GM21737 (cell line): ENCODE data around the gene RBM19.

ENCODE experiments used
- ATAC-seq: cut with Tn5 transposase; IDR thresholded peaks from one replicate; pipeline ENCODE4 v1.9.1; 2021; ENCODE audit warnings: mild to moderate bottlenecking, moderate library complexity; ENCODE audit not compliant: unreplicated experiment

RBM19 gene

DNA sequence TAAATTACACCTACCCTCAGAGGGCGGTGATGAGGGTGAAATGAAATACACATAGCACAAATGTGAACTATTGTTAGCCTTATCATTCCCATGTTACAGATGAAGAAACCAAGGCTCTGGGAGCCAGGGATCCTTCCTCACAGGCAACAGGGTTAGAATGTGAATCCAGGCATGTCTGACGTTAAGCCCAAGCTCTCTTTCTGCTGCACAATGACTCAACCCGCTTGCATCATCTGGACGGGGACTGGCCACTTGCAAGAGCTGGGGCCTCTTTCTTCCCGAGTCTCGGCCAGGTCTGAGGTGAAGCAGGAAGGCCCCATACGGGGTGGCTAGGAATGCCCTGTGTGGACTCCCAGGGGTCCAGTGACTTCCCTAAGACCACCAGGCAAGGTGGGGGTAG, 105.2 kb downstream of the RBM19 start:
- ATAC-seq: no peak

DNA sequence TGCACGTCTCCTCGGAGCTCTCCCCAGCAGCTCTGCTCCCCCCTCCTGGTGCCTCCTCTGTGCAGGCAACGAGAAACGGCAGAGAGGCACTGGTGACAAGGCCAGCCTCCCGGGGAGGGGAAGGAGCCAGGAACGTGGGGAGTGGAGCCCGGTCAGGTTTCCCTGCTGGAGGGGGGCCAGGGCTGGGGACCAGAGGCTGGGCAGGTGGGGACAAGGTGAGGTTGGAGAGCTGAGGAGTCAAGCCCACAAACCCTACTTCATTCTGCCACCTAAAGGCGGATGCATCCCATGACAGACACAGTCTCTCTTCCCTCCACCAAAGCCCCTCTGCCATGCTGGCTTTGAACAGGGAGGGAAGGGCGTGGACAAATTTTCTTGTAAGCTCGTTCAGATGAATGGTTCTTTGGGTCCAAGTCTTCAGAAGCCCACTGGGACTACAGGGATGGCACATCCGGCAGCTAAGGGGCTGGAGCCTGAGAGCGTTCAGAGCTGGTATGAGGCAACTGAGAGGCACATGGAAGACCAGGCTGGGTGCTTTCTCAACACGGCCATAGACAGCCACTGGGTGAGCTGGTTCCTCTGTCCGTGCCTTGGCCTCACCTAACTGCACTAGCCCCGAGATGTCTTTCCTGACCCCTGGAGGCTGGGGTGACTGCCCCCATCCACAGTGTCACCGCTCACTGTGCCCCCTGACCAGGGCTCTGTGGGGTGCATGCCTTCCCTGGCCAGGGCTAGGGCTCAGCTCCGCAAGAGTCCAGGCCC, 105.9 kb downstream of the RBM19 start:
- no peak for ATAC-seq

DNA sequence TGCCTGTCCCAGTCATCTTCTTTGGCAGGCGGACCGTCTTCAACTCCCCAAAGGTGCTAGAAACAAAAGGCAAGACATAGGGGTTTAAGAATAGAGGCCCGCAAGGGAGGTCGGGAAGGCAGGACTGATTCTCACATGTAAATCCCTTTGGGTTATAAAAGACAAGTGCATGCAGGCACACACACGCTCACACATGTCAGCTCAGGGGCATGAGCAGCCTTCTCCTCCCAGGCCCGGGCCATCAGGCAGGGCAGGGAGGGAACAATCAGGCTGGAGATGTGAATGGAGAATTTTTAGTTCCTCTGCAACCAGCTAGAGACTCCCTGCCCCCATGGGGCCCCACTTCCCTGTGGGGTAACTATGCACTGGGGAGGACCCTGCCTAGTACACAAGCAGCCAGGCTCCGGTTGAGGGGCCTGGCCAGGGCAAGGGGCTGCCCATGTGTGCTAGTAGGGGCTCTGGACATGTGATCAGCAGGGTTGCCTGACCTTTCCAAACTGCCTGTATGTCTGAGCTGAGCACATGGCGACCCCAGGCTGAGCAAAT, 107.2 kb downstream of the RBM19 start:
- no peak for ATAC-seq

DNA sequence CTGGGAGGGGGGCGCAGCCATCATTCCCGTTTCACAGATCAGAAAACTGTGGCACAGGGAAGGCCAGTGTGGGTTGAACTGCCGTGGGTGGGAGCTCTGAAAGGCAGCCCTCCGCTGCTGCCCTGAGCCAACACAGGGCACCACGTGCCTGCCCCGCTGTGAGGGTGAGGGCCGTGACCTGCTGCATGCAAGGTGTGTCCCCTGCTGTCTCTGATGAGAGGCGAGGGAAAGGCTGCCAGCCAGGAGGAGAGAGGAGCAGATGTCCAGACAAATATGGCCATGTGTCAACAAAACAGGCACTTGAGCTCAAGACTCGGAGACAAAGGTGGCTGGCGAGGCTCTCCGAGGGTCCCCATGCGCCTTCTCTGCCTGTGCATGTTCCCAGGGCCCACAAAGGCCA, 108.8 kb downstream of the RBM19 start:
- no peak for ATAC-seq

DNA sequence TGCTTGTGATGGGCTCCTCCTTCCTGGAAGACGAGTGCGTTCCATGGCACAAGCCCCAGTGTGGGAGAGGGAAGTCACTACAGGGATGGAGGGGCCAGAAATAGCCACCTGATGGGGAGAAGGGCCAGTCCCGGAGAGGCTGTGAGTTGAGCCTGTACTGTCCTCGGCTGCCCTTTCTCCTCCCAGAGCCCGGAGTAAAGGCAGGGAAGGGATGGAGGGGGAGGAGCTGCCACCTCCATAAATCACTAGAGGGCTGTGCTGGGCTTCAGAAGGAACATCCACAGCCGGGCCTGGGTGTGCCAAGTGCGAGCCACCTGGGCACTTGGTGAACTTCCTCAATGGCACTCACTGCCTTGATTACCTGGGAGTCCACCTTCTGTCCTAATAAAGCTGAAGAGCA, 110.1 kb downstream of the RBM19 start:
- ATAC-seq: no peak

DNA sequence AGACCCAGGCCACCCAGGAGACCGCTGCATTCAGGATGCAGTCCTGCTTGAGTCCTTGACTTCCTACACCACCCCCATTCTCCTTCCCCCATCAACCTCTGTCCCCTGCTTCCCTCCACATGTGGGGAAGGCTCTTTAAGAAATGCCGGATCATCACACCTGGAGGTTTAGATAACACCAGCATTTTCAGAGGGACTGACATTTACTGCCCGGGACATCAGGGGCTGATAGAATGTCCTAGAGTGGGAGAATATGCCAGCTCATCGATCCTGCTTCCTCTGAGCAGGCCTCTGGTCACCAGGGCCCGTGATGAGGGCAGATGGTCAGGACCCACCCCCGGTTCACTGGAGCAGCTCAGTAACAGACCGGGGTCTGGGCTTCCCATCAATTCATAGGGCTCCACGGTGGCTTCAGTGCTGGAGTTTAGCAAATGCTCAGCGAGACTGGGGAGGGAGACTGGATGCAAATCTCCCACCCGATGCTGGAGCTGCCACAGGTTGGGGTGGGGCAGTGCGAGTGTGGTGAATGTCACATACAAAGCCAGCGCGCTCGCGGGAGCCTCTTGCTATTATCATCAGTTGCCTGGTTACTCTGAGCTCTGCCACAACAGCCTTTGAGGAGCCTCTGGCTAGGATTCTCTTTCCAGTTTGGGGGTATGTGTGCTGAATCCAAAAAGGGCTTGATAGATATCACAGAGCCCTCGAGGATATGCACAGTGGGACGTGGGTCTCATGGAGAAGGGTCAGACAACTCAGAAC, 111.6 kb downstream of the RBM19 start:
- ATAC-seq: no peak

DNA sequence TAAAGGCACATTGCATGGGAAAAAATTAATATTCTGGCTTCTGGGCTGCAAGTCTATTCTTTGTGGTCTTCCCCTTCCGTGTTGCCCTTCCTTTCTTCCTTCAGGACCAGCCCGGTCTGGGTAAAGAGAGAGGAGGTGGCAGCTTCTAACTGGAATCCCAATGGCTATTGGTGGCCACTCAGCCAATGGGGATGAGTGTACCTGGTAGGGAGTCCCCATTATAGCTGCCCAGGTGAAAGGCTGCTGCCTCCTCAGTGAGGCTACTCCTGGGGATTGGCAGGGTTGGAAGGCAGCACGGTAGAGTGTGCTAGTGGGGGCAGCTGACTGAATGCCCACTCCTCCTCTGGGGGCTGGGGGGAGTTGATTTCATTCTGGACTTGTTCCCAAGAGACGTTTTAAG, 112.6 kb downstream of the RBM19 start:
- no peak for ATAC-seq

DNA sequence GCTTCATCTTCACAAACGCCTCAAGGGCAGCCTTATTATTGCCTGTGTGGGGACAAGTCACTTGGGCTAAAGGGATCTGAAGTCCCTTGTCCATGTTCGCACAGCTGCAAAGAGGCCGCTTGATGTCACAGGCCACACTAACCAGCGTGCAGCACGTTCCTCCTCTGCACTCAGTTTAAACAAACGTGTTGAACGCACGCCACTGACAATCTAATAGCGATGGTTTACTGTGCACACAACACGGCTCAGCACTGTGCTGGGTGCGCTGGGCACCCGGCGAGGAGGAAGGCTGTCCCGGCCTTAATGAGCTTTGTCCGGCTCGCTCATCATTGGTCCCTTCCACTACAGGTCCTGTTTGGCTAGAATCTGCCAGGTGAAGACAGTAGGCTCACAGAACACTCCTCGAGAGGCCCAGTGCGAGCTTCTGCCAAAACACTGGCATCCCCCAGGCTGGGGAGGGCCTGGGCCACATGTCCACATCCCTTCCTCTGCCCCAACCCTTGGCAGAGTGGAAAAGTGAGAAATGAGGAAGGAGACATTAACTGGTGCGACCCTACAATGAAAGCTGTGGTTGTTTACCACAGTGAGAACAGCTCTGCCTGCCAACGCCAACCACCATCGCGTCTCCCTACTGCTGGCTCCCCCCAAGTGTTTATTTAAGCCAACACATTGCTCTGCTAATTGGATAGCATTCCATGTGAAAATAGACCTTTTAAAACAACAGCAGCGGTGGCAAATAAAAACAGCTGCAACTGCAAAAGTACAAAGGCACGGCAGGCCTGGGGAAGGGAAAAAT, 113.2 kb downstream of the RBM19 start:
- no peak for ATAC-seq

DNA sequence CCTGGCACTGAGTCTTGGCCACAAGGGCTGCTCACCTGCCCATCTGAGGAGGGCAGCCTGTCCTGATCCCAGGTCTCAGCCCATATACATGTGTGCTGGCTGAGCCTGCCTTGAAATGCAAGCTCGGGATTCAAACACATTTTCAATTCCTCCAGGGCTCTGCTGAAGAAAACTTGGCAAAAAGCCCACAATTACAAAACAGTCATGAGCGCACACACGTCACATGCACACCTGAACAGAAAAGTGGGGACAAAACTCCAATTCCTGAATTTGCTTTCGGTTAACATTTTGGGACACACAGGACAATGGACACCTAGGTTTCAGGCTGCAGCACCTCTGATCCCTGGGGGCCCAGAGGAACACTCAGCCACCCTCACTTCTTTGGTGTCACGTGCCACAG, 113.9 kb downstream of the RBM19 start:
- no peak for ATAC-seq

DNA sequence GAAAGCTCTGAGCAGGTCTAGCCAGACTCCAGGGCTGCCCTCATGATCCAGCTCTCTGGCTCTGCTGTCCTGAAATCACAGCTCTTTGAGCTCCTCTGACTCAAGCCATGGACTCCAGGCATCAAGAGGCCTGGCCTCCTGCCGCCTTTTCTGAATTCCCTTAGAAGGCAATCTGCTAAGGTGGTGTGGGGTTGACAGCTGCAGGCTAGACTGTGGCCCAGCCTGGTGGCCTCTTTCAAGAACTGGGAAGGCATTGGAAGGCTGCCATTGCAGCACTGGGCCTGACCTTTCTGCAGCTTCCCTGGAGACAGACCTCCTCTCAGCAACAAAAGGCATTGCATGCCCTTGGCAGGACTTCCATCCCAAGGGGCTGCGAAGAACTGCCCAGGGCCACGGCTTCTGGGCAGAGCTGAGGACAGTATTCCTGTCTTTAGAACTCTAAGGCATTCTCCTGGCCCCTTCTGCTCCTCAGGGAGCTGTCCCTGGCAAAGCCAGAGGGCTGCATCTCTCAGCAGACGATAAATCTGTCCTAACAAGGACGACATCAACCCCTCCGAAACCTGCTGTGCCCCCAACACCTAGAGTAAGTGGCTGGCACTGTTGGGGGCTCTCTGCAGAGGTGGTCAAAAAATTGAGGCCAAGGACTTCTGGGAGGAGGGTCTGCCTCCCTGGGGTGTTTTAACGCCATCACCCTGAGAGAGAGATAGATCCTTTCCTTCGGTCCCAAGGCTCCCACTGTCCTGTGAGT, 115.6 kb downstream of the RBM19 start:
- no peak for ATAC-seq

DNA sequence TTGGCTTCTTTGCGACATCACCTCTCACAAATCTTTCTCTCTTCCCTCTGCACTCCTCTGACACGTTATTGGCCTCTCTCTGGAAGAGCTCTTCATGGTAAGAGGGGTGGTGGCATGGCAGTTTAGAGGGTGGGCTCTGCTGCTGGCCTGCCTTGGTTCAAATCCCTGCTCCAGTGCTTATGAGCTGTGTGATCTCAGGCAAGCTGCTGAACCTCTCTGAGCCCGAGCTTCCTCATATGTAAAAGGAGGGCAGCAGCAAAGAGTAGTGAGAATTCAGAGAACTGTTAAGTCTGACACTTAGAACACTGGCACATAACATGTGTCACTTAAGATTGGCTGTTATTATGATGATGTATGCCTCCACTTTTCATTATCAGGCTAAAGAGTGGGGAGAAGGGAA, 118.3 kb downstream of the RBM19 start:
- ATAC-seq: no peak

DNA sequence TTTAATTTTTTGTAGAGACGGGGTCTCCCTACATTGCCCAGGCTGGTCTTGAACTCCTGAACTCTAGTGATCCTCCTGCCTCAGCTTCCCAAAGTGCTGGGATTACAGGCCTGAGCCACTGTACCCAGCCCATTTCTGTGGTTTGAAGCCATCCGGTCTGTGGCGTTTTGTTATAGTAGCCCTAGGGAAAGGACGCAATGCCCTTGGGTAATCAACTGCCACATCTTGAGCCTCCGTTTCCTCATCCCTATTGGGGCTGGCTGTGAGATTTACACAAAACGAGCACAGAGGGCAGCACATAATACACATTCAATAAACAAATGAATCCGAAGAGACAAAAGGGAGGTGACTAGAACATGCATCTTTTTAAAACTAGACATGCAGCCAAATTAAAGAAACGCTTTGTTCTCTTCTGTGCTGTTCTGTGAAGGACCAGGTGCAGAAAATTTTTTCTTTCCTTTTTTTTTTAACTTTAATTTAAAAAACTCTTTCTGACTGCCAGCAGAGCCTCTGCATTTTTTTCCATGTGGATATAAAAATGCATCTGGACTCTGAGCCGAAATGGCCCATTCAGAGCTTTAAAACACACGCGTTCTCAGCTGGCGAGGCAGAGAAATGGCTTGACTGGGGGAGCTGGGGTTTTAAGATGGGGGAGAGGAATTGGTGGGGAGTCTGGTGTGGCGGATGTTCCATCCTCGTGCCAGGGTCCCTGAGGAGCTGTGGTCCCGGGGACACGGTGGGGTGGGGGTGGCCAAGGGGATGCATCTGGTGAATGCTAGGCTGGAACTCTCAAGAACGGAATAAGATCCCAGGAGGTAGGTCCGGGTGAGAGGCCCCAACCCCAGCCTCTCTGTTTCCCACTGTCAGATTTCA, 119.0 kb downstream of the RBM19 start:
- no peak for ATAC-seq

DNA sequence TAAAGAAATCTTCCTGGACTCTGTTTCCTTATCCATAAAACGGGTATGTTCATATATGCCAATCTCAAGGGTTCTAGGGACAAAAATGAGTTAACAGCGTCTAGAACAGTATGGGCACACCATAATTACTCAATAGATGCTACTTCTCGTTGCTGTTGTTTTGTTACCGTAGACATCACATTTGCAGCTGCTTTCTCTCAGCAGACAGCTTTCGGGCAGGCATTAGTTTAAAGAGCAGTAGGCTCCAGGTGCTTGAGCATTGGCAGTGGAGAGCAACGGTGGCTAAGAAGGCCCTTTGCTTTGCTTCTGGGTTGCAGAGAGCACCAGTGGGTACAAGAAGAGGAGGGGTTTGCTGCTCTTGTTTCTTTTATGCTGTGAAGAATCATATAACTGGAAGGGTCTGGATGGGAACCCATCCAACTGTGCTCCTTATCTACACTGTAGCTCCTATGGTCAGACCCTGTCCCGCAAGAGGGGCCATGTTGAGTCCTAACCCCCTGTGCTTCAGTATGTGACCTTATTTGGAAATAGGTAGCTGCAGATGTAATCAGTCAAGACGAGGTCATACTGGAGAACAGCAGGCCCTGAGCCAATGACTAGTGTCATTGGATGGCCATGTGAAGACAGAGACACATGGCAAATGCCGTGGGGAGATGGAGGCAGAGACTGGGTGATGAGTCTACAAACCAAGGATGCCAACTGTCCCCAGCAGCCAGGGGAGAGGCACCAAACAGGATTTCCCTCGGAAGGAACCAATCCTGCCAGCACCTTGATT, 120.0 kb downstream of the RBM19 start:
- ATAC-seq: no peak

DNA sequence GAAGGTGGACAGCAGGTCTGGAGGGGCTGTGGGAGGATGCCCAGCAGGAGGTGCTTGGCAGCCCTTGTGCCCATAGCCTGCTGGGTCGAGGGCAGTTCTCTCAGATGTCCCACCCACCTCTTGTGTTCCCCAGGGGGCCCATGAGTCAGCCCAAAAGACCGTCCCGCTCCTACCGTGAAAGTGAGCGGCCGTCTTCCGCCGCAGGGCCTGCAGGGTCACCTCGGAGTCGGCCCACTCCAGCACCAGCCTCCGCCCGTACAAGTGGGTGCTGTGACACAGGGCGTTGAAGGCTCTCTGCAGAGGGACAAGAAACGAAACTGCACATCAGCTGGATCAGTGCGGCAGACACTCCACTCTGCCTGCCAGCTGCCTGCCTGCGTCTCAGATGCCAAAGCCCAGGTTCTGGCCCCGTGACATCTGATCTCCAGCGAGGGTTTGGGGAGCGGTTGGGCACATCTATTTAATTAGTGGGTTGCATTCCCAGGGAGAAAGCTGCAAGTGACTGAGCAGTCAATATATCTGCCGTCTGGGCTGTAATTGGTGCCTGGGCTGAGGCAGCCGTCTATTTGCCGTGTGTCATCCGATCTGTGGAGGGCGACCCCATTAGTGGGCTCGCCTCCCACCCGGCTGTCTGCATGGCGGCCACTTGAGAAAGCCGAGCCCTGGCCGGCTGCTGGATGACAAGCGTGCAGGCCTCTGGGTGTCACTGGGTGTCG, 121.5 kb downstream of the RBM19 start:
- no peak for ATAC-seq

DNA sequence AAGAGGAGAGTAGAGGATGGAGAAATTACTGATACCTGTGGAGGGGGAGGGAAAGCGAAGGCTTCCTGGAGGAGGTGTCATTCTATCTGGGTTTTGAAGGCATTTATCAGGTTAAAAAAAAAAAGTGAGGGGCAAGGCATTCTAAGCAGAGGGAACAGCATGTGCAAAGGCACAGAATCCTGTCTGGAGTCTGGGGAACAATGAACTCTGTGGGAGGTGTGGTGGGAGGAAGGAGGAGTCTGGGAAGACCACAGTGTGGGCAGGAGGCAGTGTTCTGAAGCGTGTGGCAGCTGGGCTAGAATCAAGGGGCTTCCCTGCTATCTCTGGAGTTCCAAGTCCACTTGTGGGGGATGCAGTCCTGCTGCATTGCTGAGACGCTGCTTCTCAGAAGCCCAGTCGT, 123.4 kb downstream of the RBM19 start:
- no peak for ATAC-seq

DNA sequence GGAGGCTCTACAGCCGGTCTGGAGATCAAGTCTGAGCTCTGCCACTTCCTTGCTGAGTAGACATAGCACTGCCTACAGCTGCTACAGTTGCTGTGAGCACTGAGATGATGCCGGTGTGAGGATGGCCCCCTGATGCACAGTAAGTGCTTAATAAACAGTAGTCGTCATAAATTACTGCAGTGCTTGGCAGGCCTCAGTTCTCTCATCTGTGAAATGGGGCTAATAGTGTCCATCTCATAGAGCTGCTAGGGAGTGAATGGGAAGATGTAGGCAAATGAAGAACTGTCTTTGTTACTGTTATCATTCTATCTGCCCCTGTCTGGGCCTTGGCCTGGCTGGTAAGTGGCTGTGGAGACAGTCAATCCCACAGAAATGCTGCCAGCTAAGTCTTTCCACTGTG, 124.3 kb downstream of the RBM19 start:
- ATAC-seq: no peak

DNA sequence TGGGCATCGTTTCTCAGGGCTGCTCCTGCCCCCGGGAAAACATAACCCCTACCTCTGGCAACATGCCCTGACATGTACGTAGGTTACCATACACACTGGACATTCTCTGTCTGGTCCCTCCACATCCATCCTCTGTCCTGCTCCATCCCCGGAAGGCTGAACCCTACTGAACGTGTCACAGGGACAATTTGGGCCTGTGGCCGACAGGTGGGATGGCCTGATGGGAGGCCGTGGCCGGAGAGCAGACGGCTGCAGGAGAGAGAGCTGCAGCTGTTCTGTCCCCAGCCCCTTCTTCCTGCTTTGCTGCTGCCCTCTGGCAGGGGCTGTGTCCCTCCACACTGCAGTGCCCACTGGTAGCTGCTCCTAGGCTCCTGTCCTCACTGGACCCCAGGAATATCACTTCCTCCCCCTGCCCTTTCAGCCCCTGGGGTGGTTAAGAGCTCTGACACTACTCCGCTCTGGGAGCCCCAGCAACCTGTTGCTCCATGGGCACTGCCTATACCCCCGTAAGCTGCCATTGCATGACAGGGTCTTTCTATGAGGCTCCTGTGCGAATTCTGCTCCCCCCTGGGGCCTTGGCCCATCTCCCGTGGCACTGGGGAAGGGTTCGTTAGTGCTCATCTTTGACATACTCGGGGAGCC, 125.6 kb downstream of the RBM19 start:
- ATAC-seq: no peak

DNA sequence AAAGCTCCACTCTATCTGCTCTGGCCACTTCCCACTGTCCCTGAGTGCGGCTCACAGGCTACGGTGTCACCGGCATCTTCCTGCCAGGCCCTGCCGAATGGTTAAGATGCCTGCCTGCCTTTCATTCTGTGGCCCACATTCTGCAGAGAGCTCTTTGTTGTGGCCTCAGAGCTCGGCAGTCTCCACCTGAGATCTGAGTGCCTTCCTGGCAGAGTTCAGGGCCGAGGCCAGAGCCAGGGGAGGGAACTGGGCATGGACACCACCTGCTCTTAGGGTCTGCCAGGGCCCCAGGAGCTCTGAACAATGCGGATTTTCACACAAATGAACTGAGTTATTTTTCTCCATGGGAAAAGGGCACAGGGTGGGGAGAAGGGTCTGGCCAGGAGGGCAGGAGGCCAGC, 127.2 kb downstream of the RBM19 start:
- ATAC-seq: no peak
